SU-DHL-6 (cell line): ENCODE data around the gene COL6A2.

Experiments
- H2AFZ ChIP-seq: fragments of 200-600 bp; sonication (generic); 2 replicates; pipeline ENCODE4 v1.6.1; 2014; ENCODE audit warnings: low read depth, mild to moderate bottlenecking, moderate library complexity, mixed read lengths, antibody characterized with exemption, low read length; ENCODE audit not compliant: severe bottlenecking
- H3F3A ChIP-seq: fragments of 200-600 bp; shearing (Covaris generic); 2 replicates; pipeline ENCODE4 v1.6.0; 2016; ENCODE audit warnings: antibody characterized with exemption, mild to moderate bottlenecking; ENCODE audit not compliant: insufficient read depth
- H3K27ac ChIP-seq: fragments of 200-600 bp; sonication (generic); 2 replicates; pipeline ENCODE4 v1.5.1; 2016; ENCODE audit warnings: low read depth, mild to moderate bottlenecking, low read length, moderate library complexity, mixed read lengths
- H3K27me3 ChIP-seq: fragments of 200-600 bp; sonication (generic), shearing (Covaris generic); 2 replicates; pipeline ENCODE4 v1.6.0; 2014; ENCODE audit warnings: mild to moderate bottlenecking, low read length
- H3K36me3 ChIP-seq: fragments of 200-600 bp; sonication (generic); 2 replicates; pipeline ENCODE4 v1.6.1; 2014; ENCODE audit warnings: mild to moderate bottlenecking, low read length, mixed read lengths
- H3K4me2 ChIP-seq: fragments of 300-600, 200-600 bp; shearing (Covaris generic), sonication (generic); 2 replicates; pipeline ENCODE4 v1.6.0; 2014; ENCODE audit warnings: low read length, low read depth, mild to moderate bottlenecking; ENCODE audit not compliant: poor library complexity, severe bottlenecking
- H3K4me3 ChIP-seq: fragments of 200-600 bp; sonication (generic); 2 replicates; pipeline ENCODE4 v1.5.1; 2014; ENCODE audit warnings: antibody characterized with exemption, low read length, mild to moderate bottlenecking, mixed read lengths; ENCODE audit not compliant: insufficient read depth, poor library complexity, severe bottlenecking
- H3K79me2 ChIP-seq: fragments of 200-600 bp; sonication (generic); 2 replicates; pipeline ENCODE4 v1.6.1; 2014; ENCODE audit warnings: mild to moderate bottlenecking, low read length, moderate library complexity; ENCODE audit not compliant: insufficient read depth
- H3K9ac ChIP-seq: fragments of 200-600 bp; sonication (generic); 2 replicates; pipeline ENCODE4 v1.7.0; 2014; ENCODE audit warnings: mild to moderate bottlenecking, low read length
- H3K9me2 ChIP-seq: fragments of 200-600 bp; sonication (generic); replicated peaks from 2 replicates; pipeline ENCODE4 v1.6.1; 2014; ENCODE audit warnings: low read length; ENCODE audit not compliant: insufficient read depth
- H3K9me3 ChIP-seq: fragments of 200-600 bp; sonication (generic); 2 replicates; pipeline ENCODE4 v1.6.1; 2014; ENCODE audit warnings: low read length, mixed read lengths; ENCODE audit not compliant: insufficient read depth
- H4K20me1 ChIP-seq: fragments of 200-600 bp; sonication (generic); 2 replicates; pipeline ENCODE4 v1.6.1; 2014; ENCODE audit warnings: low read depth, mild to moderate bottlenecking, antibody characterized with exemption, low read length, moderate library complexity, mixed read lengths
- CTCF ChIP-seq: fragments of 200-600 bp; sonication (generic); IDR thresholded peaks from one replicate; pipeline ENCODE4 v1.5.1; 2017; ENCODE audit warnings: antibody characterized with exemption, mild to moderate bottlenecking, low read length, moderate library complexity; ENCODE audit not compliant: insufficient read depth, poor library complexity, severe bottlenecking
- EZH2phosphoT487 ChIP-seq: fragments of 200-600 bp; sonication (generic), shearing (Covaris generic); conservative IDR thresholded peaks from 2 replicates; pipeline ENCODE4 v1.6.1; 2018; ENCODE audit warnings: mild to moderate bottlenecking, antibody characterized with exemption, low read length, moderate library complexity, mixed read lengths

COL6A2 gene

GRCh38 chr21:46156678-46157077 lies 58.8 kb downstream of the COL6A2 start:
- H3K9ac ChIP-seq, result no peak overlapping the region
- no peaks in the 10 kb centered on the region for H3K9me2 ChIP-seq
- no peak overlapping the region for H3K4me2 ChIP-seq
- H3K27me3 ChIP-seq, result no peaks in the 10 kb centered on the region
- no peak overlapping the region for H2AFZ ChIP-seq
- H4K20me1 ChIP-seq, result no peaks in the 10 kb centered on the region
- H3K27ac ChIP-seq, result no peak overlapping the region
- H3K9me3 ChIP-seq, result no peaks in the 10 kb centered on the region
- H3F3A ChIP-seq, result no peaks in the 10 kb centered on the region
- no peaks in the 10 kb centered on the region for H3K79me2 ChIP-seq
- H3K36me3 ChIP-seq, result no peaks in the 10 kb centered on the region
- TF ChIP-seq EZH2phosphoT487, result no peak
- no peak for TF ChIP-seq CTCF
- H3K4me3 ChIP-seq, result no peak overlapping the region

GRCh38 chr21:46157396-46157986 lies 59.6 kb downstream of the COL6A2 start:
- Histone ChIP-seq H3K79me2 (no peaks in the 10 kb centered on the region), H3K4me2 (no peak overlapping the region), H3K27me3 (no peaks in the 10 kb centered on the region), H3K4me3 (no peak overlapping the region), H3K36me3 (no peaks in the 10 kb centered on the region), H3K9ac (no peak overlapping the region), H3F3A (no peaks in the 10 kb centered on the region), H3K9me2 (no peaks in the 10 kb centered on the region), H4K20me1 (no peaks in the 10 kb centered on the region), H3K27ac (no peak overlapping the region), H2AFZ (no peak overlapping the region), H3K9me3 (no peaks in the 10 kb centered on the region)
- TF ChIP-seq CTCF, result no peak
- no peak for TF ChIP-seq EZH2phosphoT487

DNA sequence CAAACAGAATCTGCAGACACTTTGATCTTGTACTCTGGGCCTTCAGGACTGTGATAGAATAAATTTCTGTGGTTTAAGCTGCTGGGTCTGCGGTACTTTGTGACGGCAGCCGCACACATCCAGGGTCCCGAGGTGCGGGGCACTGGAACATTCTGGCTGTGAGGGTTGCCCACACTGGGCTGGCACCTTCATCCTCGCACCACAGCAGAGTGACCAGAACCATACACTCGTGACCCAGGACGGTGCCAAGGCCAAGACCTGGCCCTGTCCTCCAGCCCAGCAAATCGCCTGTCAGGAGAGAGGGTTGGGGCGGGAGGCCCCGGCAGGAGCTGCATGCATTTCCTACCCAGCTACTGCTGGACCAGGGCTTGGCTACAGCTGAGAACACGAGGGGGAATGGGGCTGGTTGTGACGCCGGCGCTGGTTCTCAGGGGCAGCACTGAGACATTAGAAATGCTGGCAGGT lies 60.1 kb downstream of the COL6A2 start:
- Histone ChIP-seq H3K4me2 (no peak overlapping the region), H2AFZ (no peak overlapping the region), H3F3A (no peaks in the 10 kb centered on the region), H3K79me2 (no peaks in the 10 kb centered on the region), H4K20me1 (no peaks in the 10 kb centered on the region), H3K9me2 (no peaks in the 10 kb centered on the region), H3K9ac (no peak overlapping the region), H3K36me3 (no peaks in the 10 kb centered on the region), H3K27me3 (no peaks in the 10 kb centered on the region), H3K27ac (no peak overlapping the region), H3K9me3 (no peaks in the 10 kb centered on the region), H3K4me3 (no peak overlapping the region)
- TF ChIP-seq EZH2phosphoT487, result no peak
- TF ChIP-seq CTCF, result no peak
